Measurements from ENCODE around the gene SDC3.
"Not testable (repeated sequence)": the region's sequence is repeated elsewhere in the genome, so short reads cannot be mapped to it uniquely, and the experiment has no call there.

SDC3 gene

DNA sequence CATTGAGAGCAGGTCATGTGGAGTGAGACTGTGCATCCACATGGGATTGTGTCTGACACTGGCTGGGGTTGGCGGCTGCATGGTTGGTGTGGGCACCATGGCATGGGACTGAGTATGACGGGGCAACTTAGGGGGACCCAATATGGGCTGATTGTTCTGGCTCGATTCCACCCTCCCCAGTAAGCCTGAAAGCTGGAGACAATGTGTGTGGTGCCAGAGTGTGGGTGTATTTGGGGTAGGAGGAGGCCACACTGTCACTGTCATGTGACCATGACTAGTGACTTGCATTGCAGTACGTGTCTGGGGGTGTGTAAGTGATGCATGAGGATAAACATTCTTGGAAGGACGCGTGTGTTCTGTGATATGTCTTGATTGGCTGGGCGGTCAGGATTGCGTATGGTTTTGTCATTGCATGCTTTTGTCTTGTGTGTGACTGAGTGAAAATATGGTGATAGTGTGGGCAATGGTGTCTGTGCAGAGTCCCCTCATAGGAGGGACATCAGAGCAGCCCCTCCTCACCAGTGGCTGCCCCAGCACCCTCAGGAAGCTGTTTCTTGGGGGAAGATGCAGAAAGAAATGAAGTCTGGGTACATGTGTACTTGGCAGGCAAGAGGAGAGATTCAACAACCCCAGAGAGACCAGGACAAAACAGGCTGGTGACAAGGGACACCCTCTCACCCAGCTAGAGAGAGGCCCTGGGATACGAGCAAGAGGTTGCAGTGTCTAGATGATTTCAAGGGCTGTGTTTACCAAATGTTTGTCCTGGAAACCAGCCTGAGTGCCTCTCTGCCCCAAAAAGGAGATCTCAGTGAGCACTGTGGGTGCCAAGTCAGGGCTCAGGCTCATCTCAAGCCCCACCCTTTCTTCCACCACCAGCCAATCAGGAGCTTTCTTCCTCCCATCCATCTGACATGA lies 36.3 kb downstream of the SDC3 start:
- Histone ChIP-seq H3K4me3 (ENCODE audit: low read depth, low read length) (no peak overlapping the region), H3K4me1 (ENCODE audit: control insufficient read depth, insufficient read depth, low read length, unreplicated experiment) (peaks cover 3% of the 10 kb centered on the region), H3K27ac (ENCODE audit: low read depth, low read length) (no peak overlapping the region), H3K36me3 (ENCODE audit: insufficient read depth, low read length) (peaks cover 23% of the 10 kb centered on the region; the same call in 1 of the 2 replicates), H2AFZ (ENCODE audit: low read length, unreplicated experiment) (no peak overlapping the region), H3K79me2 (ENCODE audit: control insufficient read depth, insufficient read depth, low read length, unreplicated experiment) (no peaks in the 10 kb centered on the region), H3K27me3 (ENCODE audit: insufficient read depth, low read length) (no peaks in the 10 kb centered on the region)

DNA sequence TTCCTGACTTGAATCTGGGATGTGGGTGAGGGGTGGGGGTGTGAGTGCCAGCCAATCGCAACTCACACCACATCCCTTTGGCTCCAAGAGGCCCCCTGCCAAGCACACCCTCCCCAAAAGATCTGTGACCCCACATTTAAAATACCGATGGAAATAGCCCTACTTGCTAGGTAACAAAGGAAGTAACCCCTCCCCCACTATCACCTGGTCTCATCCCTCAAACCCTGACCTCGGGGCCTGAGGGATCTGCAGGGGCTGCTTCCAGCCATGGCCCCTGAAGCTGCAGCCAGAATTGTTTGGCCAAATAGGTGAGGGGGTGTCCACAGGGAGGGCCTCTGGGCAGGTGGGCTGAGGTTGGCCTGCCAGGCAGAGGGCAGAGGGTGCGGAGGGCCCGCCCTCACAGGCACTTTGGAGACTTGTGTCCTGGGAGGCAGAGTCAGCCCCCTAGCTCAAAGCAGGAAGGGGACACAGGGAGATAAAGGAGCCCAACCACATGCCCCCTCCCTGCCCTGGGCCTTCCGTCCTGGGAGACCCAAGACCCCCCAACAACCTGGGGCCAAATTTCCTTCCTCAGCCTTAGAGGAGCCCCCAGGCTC lies 37.2 kb downstream of the SDC3 start:
- no peak overlapping the region for H2AFZ ChIP-seq (ENCODE audit: low read length, unreplicated experiment)
- no peaks in the 10 kb centered on the region for H3K27me3 ChIP-seq (ENCODE audit: insufficient read depth, low read length)
- H3K27ac ChIP-seq (ENCODE audit: low read depth, low read length), result no peak overlapping the region
- H3K4me3 ChIP-seq (ENCODE audit: low read depth, low read length), result no peak overlapping the region
- peaks cover 23% of the 10 kb centered on the region; the same call in 1 of the 2 replicates for H3K36me3 ChIP-seq (ENCODE audit: insufficient read depth, low read length)
- no peaks in the 10 kb centered on the region for H3K79me2 ChIP-seq (ENCODE audit: control insufficient read depth, insufficient read depth, low read length, unreplicated experiment)
- no peaks in the 10 kb centered on the region for H3K4me1 ChIP-seq (ENCODE audit: control insufficient read depth, insufficient read depth, low read length, unreplicated experiment)

DNA sequence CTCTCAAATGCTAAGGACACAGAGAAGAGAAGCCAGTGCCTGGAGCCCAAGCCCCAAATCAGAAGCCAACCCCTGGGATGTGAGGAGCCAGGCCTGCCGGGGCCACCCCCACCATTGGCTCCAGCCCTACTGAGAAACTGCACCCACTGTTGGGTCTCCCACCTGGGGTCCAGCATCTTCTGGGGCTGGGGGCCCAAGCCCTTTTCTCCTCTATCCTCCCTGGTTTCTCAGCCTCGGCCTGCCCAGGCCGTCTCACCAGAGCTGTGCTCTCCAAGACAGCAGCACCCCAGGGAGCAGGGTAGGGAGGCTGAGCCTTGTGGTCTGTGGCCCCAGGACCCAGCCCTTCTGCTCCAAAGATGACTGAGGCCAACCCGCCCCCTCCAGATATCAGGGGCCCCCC lies 37.9 kb downstream of the SDC3 start:
- no peaks in the 10 kb centered on the region for H3K27me3 ChIP-seq (ENCODE audit: insufficient read depth, low read length)
- no peaks in the 10 kb centered on the region for H3K4me1 ChIP-seq (ENCODE audit: control insufficient read depth, insufficient read depth, low read length, unreplicated experiment)
- H3K79me2 ChIP-seq (ENCODE audit: control insufficient read depth, insufficient read depth, low read length, unreplicated experiment), result no peaks in the 10 kb centered on the region
- H3K27ac ChIP-seq (ENCODE audit: low read depth, low read length), result no peak overlapping the region
- no peak overlapping the region for H3K4me3 ChIP-seq (ENCODE audit: low read depth, low read length)
- H2AFZ ChIP-seq (ENCODE audit: low read length, unreplicated experiment), result no peak overlapping the region
- peaks cover 23% of the 10 kb centered on the region; the same call in 1 of the 2 replicates for H3K36me3 ChIP-seq (ENCODE audit: insufficient read depth, low read length)

DNA sequence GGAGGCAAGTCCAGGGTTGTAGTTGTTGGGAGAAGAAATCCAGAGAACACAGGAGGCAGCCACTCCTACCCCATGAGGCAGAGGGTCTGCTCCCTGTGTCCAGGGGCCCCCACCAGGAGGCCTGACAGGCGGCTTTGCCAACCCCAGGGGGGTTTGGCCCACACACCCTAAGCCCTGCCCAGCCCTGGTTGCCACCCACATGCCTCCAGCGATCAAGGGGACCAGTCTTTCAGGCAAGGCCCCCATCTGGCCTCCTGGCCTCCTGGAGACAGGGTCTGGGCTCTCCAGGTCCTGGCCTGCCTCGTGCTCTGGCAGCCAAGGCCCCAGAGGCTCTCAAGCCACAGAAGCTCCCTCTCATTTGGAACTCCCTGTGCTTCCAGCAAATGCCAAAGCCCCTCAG lies 38.5 kb downstream of the SDC3 start:
- Histone ChIP-seq H3K36me3 (ENCODE audit: insufficient read depth, low read length) (peaks cover 23% of the 10 kb centered on the region; the same call in 1 of the 2 replicates), H3K4me1 (ENCODE audit: control insufficient read depth, insufficient read depth, low read length, unreplicated experiment) (no peaks in the 10 kb centered on the region), H3K27ac (ENCODE audit: low read depth, low read length) (no peak overlapping the region), H3K4me3 (ENCODE audit: low read depth, low read length) (no peak overlapping the region), H3K27me3 (ENCODE audit: insufficient read depth, low read length) (no peaks in the 10 kb centered on the region), H3K79me2 (ENCODE audit: control insufficient read depth, insufficient read depth, low read length, unreplicated experiment) (no peaks in the 10 kb centered on the region), H2AFZ (ENCODE audit: low read length, unreplicated experiment) (no peak overlapping the region)

DNA sequence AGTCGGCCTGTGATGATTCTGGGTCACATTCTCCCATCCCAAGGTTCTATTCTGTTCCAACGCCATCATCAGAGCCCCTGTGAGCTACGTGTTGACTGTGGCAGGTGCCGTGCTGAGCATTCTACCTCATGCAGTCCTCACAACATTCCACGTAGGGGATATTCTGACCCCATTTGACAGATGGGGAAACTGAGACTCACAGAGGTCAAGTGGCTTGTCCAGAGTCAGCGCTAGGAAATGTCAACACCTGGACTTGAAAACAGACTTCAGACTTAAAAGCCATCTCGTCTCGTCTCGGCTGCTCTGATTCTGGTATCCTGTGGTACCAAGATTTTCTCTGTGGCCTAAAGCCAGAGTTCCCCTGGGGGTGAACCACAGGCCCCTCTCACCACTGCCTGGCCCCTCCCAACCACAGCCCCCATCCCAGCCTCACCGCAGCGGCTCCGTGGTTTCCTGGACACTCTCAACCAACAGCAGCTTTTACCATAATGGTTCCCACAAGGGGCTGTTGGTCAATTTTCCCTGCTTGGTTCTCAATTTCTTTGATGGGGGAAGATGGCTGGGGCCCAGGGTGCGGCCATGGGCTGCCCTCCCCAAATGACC lies 39.6 kb downstream of the SDC3 start:
- H2AFZ ChIP-seq (ENCODE audit: low read length, unreplicated experiment), result no peak overlapping the region
- H3K36me3 ChIP-seq (ENCODE audit: insufficient read depth, low read length), result peaks cover 23% of the 10 kb centered on the region; the same call in 1 of the 2 replicates
- H3K4me1 ChIP-seq (ENCODE audit: control insufficient read depth, insufficient read depth, low read length, unreplicated experiment), result no peaks in the 10 kb centered on the region
- no peaks in the 10 kb centered on the region for H3K79me2 ChIP-seq (ENCODE audit: control insufficient read depth, insufficient read depth, low read length, unreplicated experiment)
- H3K27ac ChIP-seq (ENCODE audit: low read depth, low read length), result no peak overlapping the region
- H3K27me3 ChIP-seq (ENCODE audit: insufficient read depth, low read length), result no peaks in the 10 kb centered on the region
- no peak overlapping the region for H3K4me3 ChIP-seq (ENCODE audit: low read depth, low read length)

- not testable (repeated sequence) for H3K27me3 ChIP-seq (ENCODE audit: insufficient read depth, low read length); H3K79me2 ChIP-seq (ENCODE audit: control insufficient read depth, insufficient read depth, low read length, unreplicated experiment); H3K4me1 ChIP-seq (ENCODE audit: control insufficient read depth, insufficient read depth, low read length, unreplicated experiment); H3K27ac ChIP-seq (ENCODE audit: low read depth, low read length); H3K4me3 ChIP-seq (ENCODE audit: low read depth, low read length); H2AFZ ChIP-seq (ENCODE audit: low read length, unreplicated experiment)
- peaks cover 15% of the 10 kb centered on the region; the same call in 1 of the 2 replicates for H3K36me3 ChIP-seq (ENCODE audit: insufficient read depth, low read length)
Observed at GRCh38 chr1:30868057-30868456, 40.5 kb downstream of the SDC3 start.

- no peak overlapping the region for H3K27ac ChIP-seq (ENCODE audit: low read depth, low read length)
- no peak overlapping the region for H2AFZ ChIP-seq (ENCODE audit: low read length, unreplicated experiment)
- no peaks in the 10 kb centered on the region for H3K79me2 ChIP-seq (ENCODE audit: control insufficient read depth, insufficient read depth, low read length, unreplicated experiment)
- peaks cover 10% of the 10 kb centered on the region; the same call in 1 of the 2 replicates for H3K36me3 ChIP-seq (ENCODE audit: insufficient read depth, low read length)
- no peaks in the 10 kb centered on the region for H3K4me1 ChIP-seq (ENCODE audit: control insufficient read depth, insufficient read depth, low read length, unreplicated experiment)
- no peaks in the 10 kb centered on the region for H3K27me3 ChIP-seq (ENCODE audit: insufficient read depth, low read length)
- no peak overlapping the region for H3K4me3 ChIP-seq (ENCODE audit: low read depth, low read length)
Observed at GRCh38 chr1:30867537-30867936, 41.0 kb downstream of the SDC3 start.

GRCh38 chr1:30866594-30866993 lies 42.0 kb downstream of the SDC3 start:
- 0 out of 2 replicates have a peak, but pooled peaks cover under 1% of the 10 kb centered on the region for H3K36me3 ChIP-seq (ENCODE audit: insufficient read depth, low read length)
- no peak overlapping the region for H2AFZ ChIP-seq (ENCODE audit: low read length, unreplicated experiment)
- no peak overlapping the region for H3K4me3 ChIP-seq (ENCODE audit: low read depth, low read length)
- no peaks in the 10 kb centered on the region for H3K79me2 ChIP-seq (ENCODE audit: control insufficient read depth, insufficient read depth, low read length, unreplicated experiment)
- H3K27me3 ChIP-seq (ENCODE audit: insufficient read depth, low read length), result no peaks in the 10 kb centered on the region
- no peaks in the 10 kb centered on the region for H3K4me1 ChIP-seq (ENCODE audit: control insufficient read depth, insufficient read depth, low read length, unreplicated experiment)
- no peak overlapping the region for H3K27ac ChIP-seq (ENCODE audit: low read depth, low read length)

DNA sequence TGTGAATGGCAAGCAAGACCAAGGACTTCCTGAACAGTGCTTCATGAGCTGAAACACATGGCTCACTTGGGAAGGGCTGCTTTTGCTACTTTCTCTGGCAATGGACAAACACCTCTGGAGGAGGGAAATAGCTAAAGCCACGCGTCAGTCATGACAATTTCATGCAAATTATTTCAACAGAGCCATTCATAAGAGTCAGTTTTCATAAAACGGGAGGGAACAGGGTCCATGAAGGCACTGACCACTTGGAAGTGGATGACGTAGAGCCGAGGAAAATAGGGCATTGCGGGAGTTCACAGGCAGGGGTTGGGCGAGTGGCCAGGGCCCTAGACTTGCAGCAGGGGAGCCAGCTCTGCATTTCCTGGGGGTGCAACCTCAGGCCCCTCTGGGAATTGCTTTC lies 43.9 kb downstream of the SDC3 start:
- Histone ChIP-seq H2AFZ (ENCODE audit: low read length, unreplicated experiment) (no peak overlapping the region), H3K27me3 (ENCODE audit: insufficient read depth, low read length) (no peaks in the 10 kb centered on the region), H3K79me2 (ENCODE audit: control insufficient read depth, insufficient read depth, low read length, unreplicated experiment) (no peaks in the 10 kb centered on the region), H3K4me3 (ENCODE audit: low read depth, low read length) (no peak overlapping the region), H3K36me3 (ENCODE audit: insufficient read depth, low read length) (no peaks in the 10 kb centered on the region), H3K4me1 (ENCODE audit: control insufficient read depth, insufficient read depth, low read length, unreplicated experiment) (no peaks in the 10 kb centered on the region), H3K27ac (ENCODE audit: low read depth, low read length) (no peak overlapping the region)

GRCh38 chr1:30863858-30864604 lies 44.5 kb downstream of the SDC3 start:
- H3K27ac ChIP-seq (ENCODE audit: low read depth, low read length), result no peak overlapping the region
- no peak overlapping the region for H3K4me3 ChIP-seq (ENCODE audit: low read depth, low read length)
- H3K4me1 ChIP-seq (ENCODE audit: control insufficient read depth, insufficient read depth, low read length, unreplicated experiment), result no peaks in the 10 kb centered on the region
- no peaks in the 10 kb centered on the region for H3K36me3 ChIP-seq (ENCODE audit: insufficient read depth, low read length)
- H2AFZ ChIP-seq (ENCODE audit: low read length, unreplicated experiment), result no peak overlapping the region
- no peaks in the 10 kb centered on the region for H3K79me2 ChIP-seq (ENCODE audit: control insufficient read depth, insufficient read depth, low read length, unreplicated experiment)
- H3K27me3 ChIP-seq (ENCODE audit: insufficient read depth, low read length), result no peaks in the 10 kb centered on the region
